ENCODE results near the gene THBS2.

The THBS2 gene

GRCh38 chr6:169166896-169167580 lies 86.6 kb downstream of the THBS2 start:
- H3K36me3 ChIP-seq (ENCODE audit: low read depth), result no peaks in the 10 kb centered on the region
- TF ChIP-seq CTCF (IDR thresholded peaks at IDR 0.05; ENCODE audit: poor library complexity, severe bottlenecking), result no peak
- H3K27ac ChIP-seq (ENCODE audit: poor library complexity, severe bottlenecking), result no peak overlapping the region
- H3K27me3 ChIP-seq (ENCODE audit: insufficient read depth, poor library complexity, severe bottlenecking), result no peaks in the 10 kb centered on the region
- DNase-seq (ENCODE audit: low spot score), result no peak
- peaks cover 28% of the 10 kb centered on the region for H3K4me1 ChIP-seq (ENCODE audit: insufficient read depth, poor library complexity, severe bottlenecking)
- no peaks in the 10 kb centered on the region for H3K9me3 ChIP-seq (ENCODE audit: severe bottlenecking)
- ATAC-seq (ENCODE audit: low read depth), result no peak
- no peak overlapping the region for H3K4me3 ChIP-seq (ENCODE audit: severe bottlenecking)

All from RWPE2 (cell line).